WI38 (cell line): ENCODE results near the gene NSD1.

Experiments
- H3K4me3 ChIP-seq: 2 replicates; pipeline ENCODE4 v1.5.1; 2011; ENCODE audit warnings: low read depth, mild to moderate bottlenecking, control low read depth, low read length
- CTCF ChIP-seq: IDR thresholded peaks from 2 replicates; pipeline ENCODE4 v1.5.1; 2012; ENCODE audit warnings: low read depth, mild to moderate bottlenecking, control low read depth, low read length

Gene NSD1

GRCh38 chr5:177131352-177132135, 2.0 kb upstream of the NSD1 start:
- H3K4me3 ChIP-seq: no peak overlapping the region
- TF ChIP-seq CTCF: no peak

GRCh38 chr5:177132136-177133095, 1.2 kb upstream of the NSD1 start:
- no peak overlapping the region for H3K4me3 ChIP-seq
- no peak for TF ChIP-seq CTCF

- H3K4me3 ChIP-seq: peak overlapping the region; percentile 64
- TF ChIP-seq CTCF: no peak
Observed at GRCh38 chr5:177133853-177134696, 502 bp downstream of the NSD1 start.

GRCh38 chr5:177134697-177135225, 1.2 kb downstream of the NSD1 start:
- TF ChIP-seq CTCF: no peak
- H3K4me3 ChIP-seq: peak overlapping the region; percentile 64

GRCh38 chr5:177140312-177140711, 6.7 kb downstream of the NSD1 start:
- TF ChIP-seq CTCF: no peak
- H3K4me3 ChIP-seq: no peak overlapping the region

GRCh38 chr5:177141496-177141895, 7.9 kb downstream of the NSD1 start:
- H3K4me3 ChIP-seq: no peak overlapping the region
- TF ChIP-seq CTCF: no peak
